GM12875 (cell line): ENCODE results near the gene ZMAT3.
A peak's percentile ranks its signal among the peaks of the same experiment; 100 is the strongest.
"Not testable (repeated sequence)": the region's sequence is repeated elsewhere in the genome, so short reads cannot be mapped to it uniquely, and the experiment has no call there.

ENCODE experiments used
- H3K4me3 ChIP-seq: one replicate; pipeline ENCODE4 v1.5.1; 2011; ENCODE audit warnings: low read depth, low read length, control low read depth
- CTCF ChIP-seq: IDR thresholded peaks from 2 replicates; pipeline ENCODE4 v1.5.1; 2011; ENCODE audit warnings: low read depth, mild to moderate bottlenecking, control low read depth, inconsistent platforms, low read length, moderate library complexity, borderline replicate concordance; ENCODE audit not compliant: insufficient read depth

The ZMAT3 gene

DNA sequence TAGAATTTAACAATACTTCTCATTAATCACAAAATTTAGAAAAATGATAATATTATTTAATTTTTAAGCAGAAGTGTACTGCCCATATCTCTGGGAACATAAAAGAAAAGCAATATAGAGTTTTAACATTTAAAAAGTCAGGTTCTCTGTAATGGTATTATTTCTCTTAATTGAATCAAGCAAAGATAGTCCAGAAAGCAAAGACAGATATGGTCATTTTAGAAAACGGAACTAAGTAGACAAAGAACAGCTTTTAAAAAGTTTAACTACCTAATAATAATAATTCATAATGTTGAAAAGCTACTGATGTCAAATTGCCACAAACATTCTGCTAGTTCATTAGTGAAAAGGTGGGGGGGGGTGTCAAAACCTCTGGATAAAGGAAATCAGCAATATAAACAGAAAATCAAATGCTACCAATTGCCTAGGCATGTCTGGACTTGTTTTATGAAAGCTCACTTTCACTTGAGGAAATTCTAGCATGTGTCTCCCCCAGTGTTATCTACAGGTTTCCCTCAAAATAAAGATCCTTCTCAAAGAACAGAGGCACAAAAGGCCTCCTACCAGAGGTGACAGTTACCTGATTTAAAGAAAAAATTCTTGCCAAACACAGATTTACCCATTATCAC lies 1.7 kb downstream of the ZMAT3 start:
- TF ChIP-seq CTCF: no peak
- H3K4me3 ChIP-seq: peak overlapping the region; percentile 96

DNA sequence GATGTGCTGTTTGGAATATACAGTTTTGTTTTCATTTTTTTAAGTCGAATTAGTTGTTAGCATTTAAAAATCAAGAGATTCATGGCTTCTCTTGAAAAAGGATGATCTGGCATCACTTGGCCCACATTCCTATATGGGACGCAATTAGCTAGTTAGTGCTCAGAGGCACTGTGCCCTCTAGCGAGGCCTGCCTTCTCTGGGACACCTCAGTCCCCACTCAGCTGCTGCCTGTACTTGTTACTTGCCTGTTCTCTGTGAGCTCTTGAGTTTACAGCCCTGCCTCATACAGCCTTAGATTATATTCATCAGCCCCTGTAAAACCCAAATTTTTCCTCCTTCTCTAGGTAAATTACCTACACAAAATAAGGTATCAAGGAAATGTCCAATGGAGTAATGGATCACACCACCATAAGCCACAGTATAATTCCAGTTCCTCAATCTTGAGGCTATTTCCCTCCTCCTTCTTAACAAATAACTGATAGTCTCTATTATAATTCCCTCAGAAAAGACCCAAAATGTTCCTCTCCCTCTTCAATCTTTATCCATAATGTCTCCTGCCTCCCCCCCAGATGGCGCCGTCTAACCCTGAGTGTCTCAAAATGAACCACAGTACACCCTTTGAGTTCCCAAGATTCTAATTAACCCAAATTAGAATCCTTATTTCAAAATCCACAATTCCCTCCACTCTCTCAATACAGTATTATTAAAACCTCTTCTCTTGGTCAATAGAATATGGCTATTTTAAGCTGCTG lies 2.7 kb downstream of the ZMAT3 start:
- H3K4me3 ChIP-seq: peak overlapping the region; percentile 29
- peak; percentile 18; the same call in 1 of the 2 replicates for TF ChIP-seq CTCF

DNA sequence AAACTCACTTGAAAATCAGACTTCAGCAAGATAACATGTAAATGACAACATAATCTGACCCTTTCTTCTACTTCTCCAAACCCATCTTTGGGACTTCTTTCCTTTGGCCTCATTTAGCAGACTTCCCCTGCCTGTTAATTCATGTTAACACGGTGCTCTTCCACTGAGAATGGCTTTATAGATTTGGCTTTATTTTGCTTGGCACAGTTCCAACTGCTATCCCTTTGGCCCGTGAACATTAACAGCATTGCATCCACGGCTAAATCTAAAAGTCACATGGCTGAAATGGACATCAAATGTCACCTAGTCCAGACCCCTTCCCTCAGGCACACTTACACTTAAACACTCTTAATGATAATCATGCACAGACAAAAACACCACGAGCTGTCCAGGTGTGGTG lies 3.8 kb downstream of the ZMAT3 start:
- H3K4me3 ChIP-seq: no peak overlapping the region
- TF ChIP-seq CTCF: no peak

- TF ChIP-seq CTCF: no peak
- H3K4me3 ChIP-seq: no peak overlapping the region
Measured at GRCh38 chr3:179067291-179067690, 4.3 kb downstream of the ZMAT3 start.

DNA sequence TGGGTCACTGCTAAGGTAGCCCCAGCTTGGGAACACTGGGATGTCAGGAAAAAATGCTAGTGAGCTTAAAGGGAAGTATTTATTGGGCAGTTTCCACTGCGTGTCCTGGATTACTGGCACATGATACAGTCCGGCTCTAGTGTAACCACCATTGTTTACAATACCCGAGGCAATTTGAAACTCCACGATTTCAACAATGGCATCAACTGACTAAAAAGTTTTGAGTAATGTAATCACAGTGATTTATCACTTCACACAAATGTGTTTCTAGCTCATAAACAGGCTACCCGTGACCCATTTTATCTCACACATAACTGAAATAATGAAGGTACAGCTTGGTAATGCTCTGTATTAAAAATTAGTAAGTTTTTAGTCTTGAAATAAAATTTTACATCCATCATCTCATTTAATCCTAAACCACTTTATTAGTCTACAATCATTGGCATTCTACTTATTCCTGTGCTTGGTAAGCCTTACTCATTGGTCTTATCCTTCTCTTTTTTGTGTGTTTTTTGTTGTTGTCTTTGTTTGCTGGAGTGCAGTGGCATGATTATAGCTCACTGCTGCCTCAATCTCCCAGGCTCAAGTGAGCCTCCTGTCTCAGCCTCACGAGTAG lies 7.6 kb downstream of the ZMAT3 start:
- no peak for TF ChIP-seq CTCF
- H3K4me3 ChIP-seq: no peak overlapping the region

DNA sequence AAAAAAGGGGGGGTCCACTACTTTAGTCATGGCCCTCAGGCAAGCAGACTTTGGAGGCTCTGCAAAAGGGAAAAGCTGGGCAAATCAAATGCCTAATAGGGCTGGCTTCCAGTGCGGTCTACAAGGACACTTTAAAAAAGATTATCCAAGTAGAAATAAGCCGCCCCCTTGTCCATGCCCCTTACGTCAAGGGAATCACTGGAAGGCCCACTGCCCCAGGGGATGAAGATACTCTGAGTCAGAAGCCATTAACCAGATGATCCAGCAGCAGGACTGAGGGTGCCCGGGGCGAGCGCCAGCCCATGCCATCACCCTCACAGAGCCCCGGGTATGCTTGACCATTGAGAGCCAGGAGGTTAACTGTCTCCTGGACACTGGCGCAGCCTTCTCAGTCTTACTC lies 15.3 kb downstream of the ZMAT3 start:
- no peak overlapping the region for H3K4me3 ChIP-seq
- TF ChIP-seq CTCF: no peak

DNA sequence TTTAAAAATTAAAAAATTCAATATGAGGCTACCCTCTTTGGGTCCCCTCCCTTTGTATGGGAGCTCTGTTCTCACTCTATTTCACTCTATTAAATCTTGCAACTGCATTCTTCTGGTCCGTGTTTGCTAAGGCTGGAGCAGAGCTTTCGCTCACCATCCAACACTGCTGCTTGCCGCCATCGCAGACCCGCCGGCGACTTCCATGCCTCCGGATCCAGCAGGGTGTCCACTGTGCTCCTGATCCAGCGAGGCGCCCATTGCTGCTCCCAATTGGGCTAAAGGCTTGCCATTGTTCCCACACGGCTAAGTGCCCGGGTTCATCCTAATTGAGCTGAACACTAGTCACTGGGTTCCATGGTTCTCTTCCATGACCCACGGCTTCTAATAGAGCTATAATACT lies 17.0 kb downstream of the ZMAT3 start:
- H3K4me3 ChIP-seq: not testable (repeated sequence)
